Psoas muscle (tissue), 8 donors: ENCODE results near the gene FCMR. TPM values are rescaled to one million over a fixed set of nuclear protein-coding genes. Genes with fewer than 3 reads are reported as not detected.

Source experiments
- ATAC-seq, 4 donors: fragments of 200-7000 bp; cut with Tn5 transposase; one replicate each; pipeline ENCODE4 v1.9.1; 2020; ENCODE audit warnings: moderate library complexity in 3 of 4, mild to moderate bottlenecking in 2 of 4
- DNase-seq, 2 donors: peaks; one replicate each; pipeline ENCODE4 v3.0.0-alpha.2; 2020
- H3K27ac ChIP-seq: fragments of 200-600 bp; one replicate; pipeline ENCODE4 v1.8.0; 2022
- H3K27me3 ChIP-seq, 3 donors: fragments of 200-600 bp in 1 of 3; one replicate each; pipeline versions ENCODE4 v1.6.1 to v1.8.0; 2013 to 2022; ENCODE audit warnings: low read length in 2 of 3, mild to moderate bottlenecking in 2 of 3, moderate library complexity in 1 of 3; ENCODE audit not compliant: insufficient read depth in 3 of 3
- H3K36me3 ChIP-seq, 2 donors: fragments of 200-600 bp in 1 of 2; one replicate each; pipeline versions ENCODE4 v1.6.1 to v1.8.0; 2013 to 2022; ENCODE audit warnings: low read depth in 1 of 2, mild to moderate bottlenecking in 1 of 2, moderate library complexity in 1 of 2; ENCODE audit not compliant: insufficient read depth in 1 of 2
- H3K4me1 ChIP-seq: fragments of 200-600 bp; one replicate; pipeline ENCODE4 v1.8.0; 2022
- H3K4me3 ChIP-seq: fragments of 200-600 bp; one replicate; pipeline ENCODE4 v1.8.0; 2022; ENCODE audit warnings: mild to moderate bottlenecking
- H3K9me3 ChIP-seq: fragments of 200-600 bp; one replicate; pipeline ENCODE4 v1.8.0; 2022
- WGBS, 3 donors: extraction: QIAGEN DNeasy Blood & Tissue Kit; methylation state at CpG; one replicate each; pipeline versions ENCODE4 v1.1.6 to v1.1.7; 2013; 5-methylcytosine and 5-hydroxymethylcytosine counted together
- intact Hi-C, 2 donors: fragments of 100-400 bp; cut with DNase I; formaldehyde crosslinking; loops; one replicate each; pipeline versions ENCODE4 v1.11.0 to v1.14.2; 2022
- polyA plus RNA-seq, 3 donors: library from polyadenylated mRNA; stranded (reverse); fragments of 200-250 nt; gene quantifications; one replicate each; pipeline ENCODE4 v1.2.3, GENCODE V29; 2013
- total RNA-seq, 4 donors: library from RNA; stranded (reverse); fragmentation: NEBNext Ultra II Directional in 2 of 4; extraction: Animal tissue kit (Norgen Biotek cat#: 25700) in 2 of 4; gene quantifications; one replicate each; pipeline versions ENCODE4 v1.2.1 to v1.2.4, GENCODE V29; 2021 to 2023
- TF ChIP-seq, protein P1 (sequence below): fragments of 200-600 bp; IDR thresholded peaks from one replicate; pipeline ENCODE4 v1.8.0; 2022; ENCODE audit warnings: antibody characterized with exemption
- donor health status: healthy with polysubstance abuse.
- donor health status: DM: no; HTN: no; CAD: no; lungs with moderate emphysema.
- donor health status: Bipolar disorder and iron deficiency.
- donor health status: healthy.
- donor health status: DM: yes; HTN: yes; CAD: no.
- donor health status: DM: no; HTN: no; CAD: no.
- donor health status: DM: no; HTN: no; CAD: no.
- donor health status: DM: yes; HTN: yes; CAD: no.

FCMR gene
- total and polyA plus RNA-seq, 7 donors, result 1.0 to 29.5 (median 4.4) TPM

DNA sequence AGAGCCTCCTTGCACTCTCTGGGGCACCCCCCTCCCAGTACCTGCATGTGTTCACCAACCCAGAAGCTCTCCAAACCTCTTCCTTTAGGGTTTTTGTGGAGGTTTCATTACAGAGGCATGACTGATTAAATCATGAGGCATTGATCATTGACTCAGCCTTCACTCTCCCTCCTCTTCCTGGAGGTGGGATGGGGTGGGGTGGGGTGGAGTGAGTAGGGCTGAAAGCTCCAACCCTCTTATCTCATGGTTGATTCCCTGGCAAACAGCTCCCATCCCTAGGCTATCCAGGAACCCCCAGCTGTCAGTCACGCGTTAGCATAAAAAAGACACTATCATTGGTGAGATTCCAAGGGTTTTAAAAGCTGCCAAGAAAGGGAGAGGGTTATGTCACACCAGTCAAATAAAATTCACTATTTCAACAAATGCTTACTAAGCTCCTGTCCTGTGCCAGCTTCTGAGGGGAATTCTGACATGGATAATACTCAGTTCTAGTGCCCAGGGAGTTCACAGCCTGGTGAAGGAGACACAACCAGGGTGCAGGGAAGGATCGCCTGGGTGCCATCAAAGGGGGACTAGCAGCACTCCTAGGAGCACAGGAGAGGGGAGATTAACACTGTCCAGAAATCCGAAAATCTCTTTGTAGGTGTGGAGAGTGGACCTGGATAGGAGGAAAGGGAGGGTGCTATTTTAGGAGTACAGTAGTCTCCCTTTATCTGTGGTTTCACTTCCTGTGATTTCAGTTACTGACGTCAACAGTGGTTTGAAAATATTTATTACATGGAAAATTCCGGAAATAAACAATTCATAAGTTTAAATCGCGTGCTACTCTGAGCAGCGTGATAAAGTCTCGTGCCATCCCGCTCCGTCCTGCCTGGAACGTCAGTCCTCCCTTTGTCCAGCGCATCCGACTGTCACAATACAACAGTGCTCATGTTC is 31.3 kb downstream of the FCMR start:
- Histone ChIP-seq H3K9me3 (no peaks in the 10 kb centered on the region), H3K27ac (no peak overlapping the region), H3K36me3 (no peaks in the 10 kb centered on the region), H3K4me1 (peaks cover 19% of the 10 kb centered on the region), H3K27me3 (peaks cover 0 to 6% (median 0%) of the 10 kb centered on the region in 3 donors), H3K4me3 (no peak overlapping the region)
- TF ChIP-seq, protein P1, sequence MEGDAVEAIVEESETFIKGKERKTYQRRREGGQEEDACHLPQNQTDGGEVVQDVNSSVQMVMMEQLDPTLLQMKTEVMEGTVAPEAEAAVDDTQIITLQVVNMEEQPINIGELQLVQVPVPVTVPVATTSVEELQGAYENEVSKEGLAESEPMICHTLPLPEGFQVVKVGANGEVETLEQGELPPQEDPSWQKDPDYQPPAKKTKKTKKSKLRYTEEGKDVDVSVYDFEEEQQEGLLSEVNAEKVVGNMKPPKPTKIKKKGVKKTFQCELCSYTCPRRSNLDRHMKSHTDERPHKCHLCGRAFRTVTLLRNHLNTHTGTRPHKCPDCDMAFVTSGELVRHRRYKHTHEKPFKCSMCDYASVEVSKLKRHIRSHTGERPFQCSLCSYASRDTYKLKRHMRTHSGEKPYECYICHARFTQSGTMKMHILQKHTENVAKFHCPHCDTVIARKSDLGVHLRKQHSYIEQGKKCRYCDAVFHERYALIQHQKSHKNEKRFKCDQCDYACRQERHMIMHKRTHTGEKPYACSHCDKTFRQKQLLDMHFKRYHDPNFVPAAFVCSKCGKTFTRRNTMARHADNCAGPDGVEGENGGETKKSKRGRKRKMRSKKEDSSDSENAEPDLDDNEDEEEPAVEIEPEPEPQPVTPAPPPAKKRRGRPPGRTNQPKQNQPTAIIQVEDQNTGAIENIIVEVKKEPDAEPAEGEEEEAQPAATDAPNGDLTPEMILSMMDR, result no peak
- no peak for DNase-seq
- WGBS, 3 donors, result 56 to 59% (median 57%) methylated on average over 15 of the region's 15 CpGs
- intact Hi-C loops, result no loop called here
- peak in 1 of 4 donors; percentile 54 for ATAC-seq

DNA sequence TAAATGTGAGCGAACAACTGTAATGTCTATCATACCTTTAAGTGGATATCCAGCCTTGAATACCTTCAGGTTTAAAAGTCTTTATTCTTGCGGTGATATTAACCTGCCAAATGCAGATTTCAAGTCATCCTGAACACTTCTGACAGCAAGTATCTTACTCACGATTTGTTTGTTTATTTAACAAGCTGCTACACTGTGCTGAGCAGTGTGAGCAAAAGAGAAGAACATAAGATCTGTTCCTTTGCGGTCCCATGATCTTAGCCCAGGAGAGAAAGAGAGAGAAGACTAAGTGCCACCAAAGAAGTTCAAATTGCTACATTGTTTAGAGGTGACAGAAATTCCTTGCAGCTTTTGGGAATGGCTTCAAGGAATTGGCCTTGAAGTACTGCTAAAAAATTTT is 34.0 kb downstream of the FCMR start:
- 82 to 84% (median 82%) methylated on average over 4 of the region's 4 CpGs for WGBS, 3 donors
- Histone ChIP-seq H3K27me3 (peaks cover 0 to 6% (median 0%) of the 10 kb centered on the region in 3 donors), H3K4me1 (peaks cover 14% of the 10 kb centered on the region), H3K36me3 (no peaks in the 10 kb centered on the region), H3K9me3 (no peaks in the 10 kb centered on the region), H3K4me3 (no peak overlapping the region), H3K27ac (no peak overlapping the region)
- intact Hi-C loops, result no loop called here
- TF ChIP-seq, protein P1, result no peak
- ATAC-seq (no peak), DNase-seq (no peak)

DNA sequence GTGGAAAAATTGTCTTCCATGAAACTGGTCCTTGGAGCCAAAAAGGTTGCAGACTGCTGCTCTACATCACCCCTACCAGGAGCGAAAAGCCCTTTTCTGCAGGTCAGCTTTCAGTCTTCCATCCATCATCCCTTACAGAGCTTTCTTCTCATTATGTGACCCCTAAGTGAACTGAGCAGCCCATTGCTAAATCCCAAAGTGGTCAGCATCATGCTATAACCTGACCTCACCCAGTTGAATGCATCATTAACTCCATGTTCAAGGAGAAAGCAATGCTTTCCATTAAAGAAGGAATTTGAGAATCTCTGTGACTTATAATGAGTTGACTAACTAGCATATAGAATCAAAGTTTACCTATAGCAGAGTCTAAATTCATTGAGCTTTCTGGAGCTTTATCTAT is 34.9 kb downstream of the FCMR start:
- peaks cover 7% of the 10 kb centered on the region for H3K4me1 ChIP-seq
- H3K36me3 ChIP-seq, result no peaks in the 10 kb centered on the region
- no peak overlapping the region for H3K27ac ChIP-seq
- 70 to 88% (median 84%) methylated on average over 1 of the region's 1 CpG for WGBS, 3 donors
- no peak for DNase-seq
- H3K4me3 ChIP-seq, result no peak overlapping the region
- TF ChIP-seq, protein P1, result no peak
- intact Hi-C loops, result no loop called here
- peaks cover 0 to 6% (median 0%) of the 10 kb centered on the region in 3 donors for H3K27me3 ChIP-seq
- ATAC-seq, result no peak
- no peaks in the 10 kb centered on the region for H3K9me3 ChIP-seq

DNA sequence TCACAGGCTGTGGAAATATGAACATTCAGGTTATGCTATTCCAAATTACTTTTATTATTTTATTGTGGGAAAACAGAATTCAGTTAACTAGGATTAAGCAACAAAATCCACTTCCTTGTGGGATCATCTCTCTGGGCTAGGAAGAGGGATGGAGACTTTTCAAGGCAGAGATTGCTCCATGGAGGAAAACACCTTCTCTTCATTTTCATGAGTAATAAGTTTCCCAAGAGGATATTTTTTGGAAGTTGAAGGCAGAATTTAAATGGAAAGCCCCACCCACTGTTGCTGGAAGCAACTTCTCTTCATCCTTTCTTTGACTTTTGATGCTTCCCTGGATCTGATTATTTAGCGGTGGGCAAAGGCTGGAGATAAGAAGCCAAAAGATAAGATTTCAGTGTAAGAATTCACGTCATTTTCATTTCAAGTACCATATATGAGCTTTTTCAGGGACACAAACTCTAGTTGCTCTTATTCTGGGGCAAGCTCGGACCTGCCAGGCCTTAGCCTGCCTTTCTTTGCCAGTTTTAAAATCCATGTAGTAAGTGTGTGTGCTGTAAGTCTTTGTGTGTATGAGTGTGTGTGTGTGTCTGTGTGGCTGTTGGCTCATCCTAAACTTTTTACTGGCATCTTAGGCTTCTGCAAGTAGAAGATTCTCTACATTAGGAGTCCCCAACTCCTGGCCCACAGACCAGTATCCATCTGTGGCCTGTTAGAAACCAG is 36.2 kb downstream of the FCMR start:
- no peaks in the 10 kb centered on the region for H3K9me3 ChIP-seq
- DNase-seq (no peak), ATAC-seq (no peak)
- H3K27me3 ChIP-seq, result peaks cover 0 to 6% (median 0%) of the 10 kb centered on the region in 3 donors
- H3K4me3 ChIP-seq, result no peak overlapping the region
- TF ChIP-seq, protein P1, result no peak
- intact Hi-C loops, result no loop called here
- H3K4me1 ChIP-seq, result peaks cover 2% of the 10 kb centered on the region
- no peak overlapping the region for H3K27ac ChIP-seq
- no peaks in the 10 kb centered on the region for H3K36me3 ChIP-seq
- 81 to 86% (median 84%) methylated on average over 3 of the region's 3 CpGs for WGBS, 3 donors
